Non-pigmented ciliary epithelial cell (primary cell): ENCODE measurements around the gene SPINK5.
"Not testable (repeated sequence)": the region's sequence is repeated elsewhere in the genome, so short reads cannot be mapped to it uniquely, and the experiment has no call there.

Experiments
- DNase-seq: peaks from one replicate; pipeline ENCODE4 v3.0.0-alpha.2; 2010; ENCODE audit warnings: low read depth

The SPINK5 gene, protein sequence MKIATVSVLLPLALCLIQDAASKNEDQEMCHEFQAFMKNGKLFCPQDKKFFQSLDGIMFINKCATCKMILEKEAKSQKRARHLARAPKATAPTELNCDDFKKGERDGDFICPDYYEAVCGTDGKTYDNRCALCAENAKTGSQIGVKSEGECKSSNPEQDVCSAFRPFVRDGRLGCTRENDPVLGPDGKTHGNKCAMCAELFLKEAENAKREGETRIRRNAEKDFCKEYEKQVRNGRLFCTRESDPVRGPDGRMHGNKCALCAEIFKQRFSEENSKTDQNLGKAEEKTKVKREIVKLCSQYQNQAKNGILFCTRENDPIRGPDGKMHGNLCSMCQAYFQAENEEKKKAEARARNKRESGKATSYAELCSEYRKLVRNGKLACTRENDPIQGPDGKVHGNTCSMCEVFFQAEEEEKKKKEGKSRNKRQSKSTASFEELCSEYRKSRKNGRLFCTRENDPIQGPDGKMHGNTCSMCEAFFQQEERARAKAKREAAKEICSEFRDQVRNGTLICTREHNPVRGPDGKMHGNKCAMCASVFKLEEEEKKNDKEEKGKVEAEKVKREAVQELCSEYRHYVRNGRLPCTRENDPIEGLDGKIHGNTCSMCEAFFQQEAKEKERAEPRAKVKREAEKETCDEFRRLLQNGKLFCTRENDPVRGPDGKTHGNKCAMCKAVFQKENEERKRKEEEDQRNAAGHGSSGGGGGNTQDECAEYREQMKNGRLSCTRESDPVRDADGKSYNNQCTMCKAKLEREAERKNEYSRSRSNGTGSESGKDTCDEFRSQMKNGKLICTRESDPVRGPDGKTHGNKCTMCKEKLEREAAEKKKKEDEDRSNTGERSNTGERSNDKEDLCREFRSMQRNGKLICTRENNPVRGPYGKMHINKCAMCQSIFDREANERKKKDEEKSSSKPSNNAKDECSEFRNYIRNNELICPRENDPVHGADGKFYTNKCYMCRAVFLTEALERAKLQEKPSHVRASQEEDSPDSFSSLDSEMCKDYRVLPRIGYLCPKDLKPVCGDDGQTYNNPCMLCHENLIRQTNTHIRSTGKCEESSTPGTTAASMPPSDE

DNA sequence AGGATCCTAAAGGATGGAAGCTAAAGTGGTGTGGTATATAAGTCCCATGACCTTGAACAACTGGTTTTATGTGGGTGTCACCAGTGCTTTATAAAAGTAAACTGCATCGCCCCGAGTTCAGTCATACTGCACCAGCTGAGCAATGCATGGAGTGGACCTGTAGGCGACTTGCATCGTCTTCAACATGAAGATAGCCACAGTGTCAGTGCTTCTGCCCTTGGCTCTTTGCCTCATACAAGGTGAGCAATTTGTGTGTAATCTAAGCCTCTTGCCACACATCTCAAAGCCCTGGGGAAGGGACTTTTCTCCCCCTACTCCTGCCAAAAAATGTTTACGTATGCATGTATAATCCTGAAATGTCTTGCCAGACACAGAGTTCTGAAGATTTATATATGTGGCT lies at the start of gene SPINK5:
TSS of gene SPINK5 (plus strand) at position 120 of the 400 bp plus-strand sequence. CDS start at position 185, 65 bp downstream.
- DNase-seq, result no peak

DNA sequence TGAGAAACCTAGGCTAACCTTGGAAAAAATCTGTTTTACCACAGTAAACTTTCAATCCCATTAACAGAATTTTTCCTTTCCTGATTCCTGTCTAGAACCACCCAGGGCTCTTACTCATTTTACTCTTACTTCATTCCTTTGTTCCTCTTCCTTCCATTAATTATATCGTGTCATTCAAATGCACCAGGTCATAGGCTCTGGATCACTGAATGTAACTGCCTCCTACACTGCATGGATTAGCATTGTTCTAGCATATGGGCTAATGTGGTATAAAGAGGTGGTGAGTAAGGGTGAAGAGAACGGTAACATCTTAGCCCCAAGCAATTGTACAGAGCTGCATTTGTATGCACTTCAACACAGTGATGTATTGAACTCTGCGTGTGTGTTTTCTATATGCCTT lies 49.5 kb upstream of the SPINK5 start:
- no peak for DNase-seq

DNA sequence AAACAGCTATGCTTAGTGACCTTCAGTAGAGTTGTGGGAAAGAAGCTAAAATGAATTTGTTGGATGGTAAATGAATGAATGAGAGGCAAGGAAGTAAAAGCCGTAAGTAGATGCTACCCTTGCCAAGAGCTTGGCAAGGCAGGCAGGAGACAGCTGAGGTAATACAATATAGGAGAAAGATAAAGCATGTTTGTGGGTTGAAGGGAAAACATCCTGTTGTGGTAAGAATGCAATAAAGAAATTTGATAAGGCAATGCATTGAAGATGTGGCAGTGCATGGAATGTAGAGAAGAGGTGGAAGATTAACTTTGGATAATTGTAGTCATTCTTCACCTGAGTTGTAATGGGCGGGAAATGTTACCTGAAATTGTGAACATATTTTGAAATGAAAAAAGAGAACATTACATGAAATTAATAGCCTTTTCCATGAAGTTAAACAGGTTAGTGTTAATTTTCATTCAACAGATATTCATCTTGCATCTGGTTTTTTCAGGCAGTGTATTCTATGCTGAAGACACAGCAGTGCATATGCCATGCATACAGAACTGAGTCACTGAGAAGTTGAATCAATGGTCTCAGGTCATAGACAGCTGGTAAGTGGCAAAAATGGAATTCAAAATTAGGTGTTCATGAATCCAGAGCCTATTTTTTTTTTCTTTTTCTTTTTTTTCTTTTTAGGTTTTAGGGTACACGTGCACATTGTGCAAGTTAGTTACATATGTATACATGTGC lies 43.4 kb upstream of the SPINK5 start:
- no peak for DNase-seq

DNA sequence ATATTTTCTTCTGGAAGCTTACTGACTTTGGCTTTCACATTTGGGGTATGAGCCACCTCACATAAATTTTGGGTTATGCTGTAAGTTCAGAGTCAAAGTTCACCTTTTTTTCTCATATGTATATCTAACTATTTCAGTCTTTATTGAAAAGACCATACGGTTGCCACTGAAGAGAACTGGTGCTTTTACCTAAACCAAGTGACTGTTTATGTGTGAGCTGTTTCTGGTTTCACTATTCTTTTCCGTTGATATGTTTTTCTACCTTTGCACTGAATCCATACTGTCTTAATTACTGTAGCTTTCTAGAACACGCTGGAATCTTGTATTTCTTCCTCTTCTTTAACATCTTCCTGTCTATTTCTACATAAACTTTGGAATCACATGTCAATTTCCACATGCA lies 36.3 kb upstream of the SPINK5 start:
- DNase-seq, result no peak

DNA sequence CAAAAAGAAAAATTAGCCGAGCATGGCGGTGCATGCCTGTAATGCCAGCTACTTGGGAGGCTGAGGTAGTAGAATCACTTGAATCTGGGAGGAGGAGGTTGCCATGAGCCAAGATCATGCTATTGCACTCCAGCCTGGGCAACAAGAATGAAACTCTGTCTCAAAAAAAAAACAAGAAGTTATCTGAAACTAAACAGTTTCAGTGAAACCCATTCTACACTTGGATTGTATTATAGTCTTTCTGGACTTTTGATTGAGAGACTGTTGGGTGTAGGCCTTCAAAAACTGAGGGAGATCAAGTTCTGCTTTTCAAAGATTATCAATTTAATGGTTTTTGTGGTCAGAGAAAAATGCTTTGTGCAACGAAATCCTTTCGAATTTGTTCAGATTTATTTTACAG lies 34.6 kb upstream of the SPINK5 start:
- no peak for DNase-seq

DNA sequence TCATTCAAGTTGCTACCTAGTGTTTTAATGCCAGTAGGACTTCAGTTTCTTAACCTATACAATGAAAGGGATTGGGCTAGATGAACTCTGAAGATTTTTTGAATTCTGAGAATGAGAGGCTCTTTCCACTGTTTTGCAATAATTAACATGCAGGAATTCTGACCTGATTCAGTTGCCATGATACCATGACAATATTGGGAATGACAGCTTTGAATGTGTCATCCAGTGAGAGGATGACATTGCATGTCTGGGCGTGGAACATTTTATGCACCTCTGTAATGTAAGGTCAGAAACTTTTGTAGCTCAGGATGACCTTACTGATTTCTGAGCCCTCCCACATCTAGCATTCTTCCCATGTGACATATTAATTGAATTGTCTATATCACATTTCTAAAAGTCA lies 30.6 kb upstream of the SPINK5 start:
- no peak for DNase-seq

DNA sequence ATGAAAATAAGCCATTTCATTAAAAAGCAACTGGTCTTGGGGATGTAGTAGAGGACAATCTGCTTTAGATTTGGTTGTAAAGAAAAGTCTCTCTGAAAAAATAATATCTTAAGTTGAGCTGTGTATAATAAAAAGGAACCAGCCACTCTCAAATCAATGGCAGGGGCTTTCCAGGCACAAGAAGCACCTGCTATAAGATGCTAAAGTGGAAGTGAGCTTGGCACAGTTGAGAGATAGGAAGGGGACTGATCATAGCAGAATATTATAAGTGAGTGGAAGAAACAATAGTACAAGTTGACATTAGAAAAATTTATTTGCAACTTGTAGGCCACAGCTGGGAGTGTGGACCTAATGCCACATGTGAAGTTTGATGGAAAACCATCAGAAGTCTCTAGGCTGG lies 28.1 kb upstream of the SPINK5 start:
- no peak for DNase-seq

DNA sequence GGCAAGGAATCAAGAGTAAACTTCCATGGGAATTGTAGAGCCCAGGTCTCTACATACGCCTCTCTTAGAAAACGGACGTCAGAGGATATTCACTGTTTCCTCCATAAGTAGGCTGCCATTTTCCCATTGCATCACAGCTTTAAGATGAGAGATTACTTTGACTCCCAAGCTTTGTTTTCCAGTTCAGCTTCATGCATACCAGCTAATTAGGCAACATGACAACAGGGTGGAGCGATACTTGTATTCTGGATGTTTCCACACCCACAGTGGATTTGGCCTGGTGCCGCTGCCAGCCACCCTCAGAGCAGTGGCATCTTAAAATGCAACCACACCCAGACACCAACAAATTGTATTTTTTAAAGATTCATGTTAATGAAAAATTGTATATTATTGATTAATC lies 20.9 kb upstream of the SPINK5 start:
- no peak for DNase-seq

DNA sequence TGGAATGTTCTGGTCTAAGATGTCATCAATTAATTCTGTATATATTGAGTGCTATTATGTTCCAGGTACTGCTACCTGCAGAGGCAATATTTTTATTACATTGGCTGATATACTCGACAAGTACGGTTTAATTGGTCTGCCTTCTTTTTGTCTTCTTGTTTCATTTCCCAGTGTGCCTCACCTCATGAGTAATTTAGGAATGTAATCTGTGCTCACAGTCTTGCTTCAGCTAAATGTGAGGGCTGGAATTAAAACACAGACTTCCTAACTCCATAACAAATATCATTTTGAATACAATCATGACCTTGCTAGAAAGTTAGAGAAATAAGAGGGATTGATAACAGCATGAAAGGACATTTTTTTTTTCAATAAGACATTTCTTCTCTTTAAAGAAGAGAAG lies 20.1 kb upstream of the SPINK5 start:
- DNase-seq, result no peak

DNA sequence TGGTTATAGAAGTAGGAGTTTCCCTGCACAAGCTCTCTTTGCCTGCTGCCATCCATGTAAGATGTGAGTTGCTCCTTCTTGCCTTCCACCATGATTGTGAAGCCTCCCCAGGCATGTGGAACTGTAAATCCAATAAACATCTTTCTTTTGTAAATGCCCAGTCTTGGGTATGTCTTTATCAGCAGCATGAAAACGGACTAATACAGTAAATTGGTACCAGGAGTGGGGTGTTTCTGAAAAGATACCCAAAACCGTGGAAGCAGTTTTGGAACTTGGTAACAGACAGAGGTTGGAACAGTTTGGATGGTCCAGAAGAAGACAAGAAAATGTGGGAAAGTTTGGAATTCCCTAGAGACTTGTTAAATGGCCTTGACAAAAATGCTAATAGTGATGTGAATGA lies 8.6 kb upstream of the SPINK5 start:
- DNase-seq, result not testable (repeated sequence)

DNA sequence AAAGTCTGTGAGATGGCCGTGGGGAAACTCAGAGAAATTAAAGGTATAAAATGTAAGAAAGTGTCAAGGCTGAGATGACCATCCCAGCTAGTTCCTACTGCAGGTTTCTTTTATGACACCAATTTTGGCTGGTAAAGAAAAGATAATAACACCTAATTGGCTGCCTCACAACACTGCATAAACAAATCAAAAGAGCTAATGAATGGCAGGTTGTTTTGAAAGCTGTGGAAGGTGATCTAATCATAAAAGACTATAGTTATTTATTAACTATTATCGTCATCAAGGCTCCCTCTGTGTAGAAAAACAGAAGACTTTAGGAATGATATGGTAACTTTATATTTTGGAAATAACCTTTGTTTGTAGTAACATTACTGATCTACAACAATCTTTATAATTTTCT lies 3.5 kb upstream of the SPINK5 start:
- no peak for DNase-seq

DNA sequence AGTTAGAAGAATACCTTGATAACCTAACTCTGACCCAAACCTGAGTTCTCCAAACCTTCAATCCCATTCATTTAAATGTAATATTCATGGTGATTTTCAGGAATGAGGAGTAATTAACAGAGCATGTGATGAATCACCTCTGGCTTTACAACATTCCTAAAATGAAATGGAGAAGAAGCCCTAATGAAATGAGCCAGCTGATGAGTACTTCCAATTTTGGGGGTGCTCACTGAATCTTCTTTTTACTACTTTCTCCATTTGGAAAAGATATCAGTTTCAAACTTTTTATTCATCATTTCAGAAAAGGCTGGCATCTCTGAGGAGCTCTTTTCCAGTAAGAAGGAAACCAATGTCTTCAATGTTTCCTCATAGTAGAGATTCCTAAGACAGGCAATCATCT lies 2.9 kb upstream of the SPINK5 start:
- DNase-seq, result no peak

DNA sequence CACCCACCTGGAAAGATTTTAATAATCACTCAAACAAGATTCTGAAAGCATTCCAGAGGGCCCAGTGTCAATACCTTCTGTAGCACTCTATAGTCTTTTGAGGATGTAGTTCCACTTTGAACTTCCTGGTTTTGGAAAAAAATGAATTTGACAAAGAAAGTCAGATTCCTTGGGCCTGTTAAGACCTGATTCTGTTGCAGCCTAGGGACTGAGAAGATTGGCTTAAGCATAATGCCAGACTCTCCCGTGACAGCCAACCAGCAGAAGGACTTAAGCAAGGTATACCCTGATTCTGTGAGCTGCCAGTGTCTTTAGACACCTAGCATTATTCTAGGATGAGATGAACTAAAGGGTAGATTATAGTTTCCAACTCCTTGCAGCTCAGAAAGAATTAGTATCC lies 6.8 kb downstream of the SPINK5 start:
- DNase-seq, result no peak

DNA sequence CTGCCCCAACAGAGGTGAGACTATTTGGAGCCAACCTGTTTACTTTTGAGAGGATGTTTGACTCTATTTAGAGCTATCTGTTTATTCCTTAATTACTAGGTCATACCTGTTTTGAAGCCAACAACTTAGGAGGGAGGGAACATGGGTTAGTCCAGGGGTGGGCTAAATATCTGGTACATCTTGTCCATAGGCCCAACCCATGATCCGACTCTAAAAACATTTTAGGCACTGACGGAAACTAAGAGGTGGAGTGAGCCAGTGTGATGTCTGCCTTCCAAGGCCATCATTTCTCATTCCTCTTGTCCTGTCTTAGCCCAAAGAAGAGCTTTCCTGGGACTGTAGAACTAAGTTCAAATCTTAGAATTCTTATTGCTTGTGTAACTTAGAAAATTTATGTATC lies 8.4 kb downstream of the SPINK5 start:
- no peak for DNase-seq

DNA sequence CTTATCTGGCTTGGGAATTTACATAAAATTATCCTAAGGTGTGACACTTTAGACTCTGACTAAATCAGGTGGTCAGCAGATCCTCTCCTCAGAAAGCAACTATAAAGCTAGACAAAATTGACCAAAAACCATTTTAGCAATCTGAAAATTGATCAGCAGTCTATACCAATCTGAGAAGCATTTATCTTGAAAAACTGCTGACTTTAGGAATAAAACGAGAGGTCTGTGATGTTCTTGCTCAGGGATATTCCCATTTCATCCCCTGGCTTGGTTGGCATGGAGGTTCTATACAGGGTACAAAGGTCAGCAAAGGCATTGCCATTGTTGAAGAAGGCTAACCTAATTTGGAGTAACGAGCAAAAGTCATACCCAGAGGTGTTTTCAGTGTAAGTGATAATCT lies 11.7 kb downstream of the SPINK5 start:
- no peak for DNase-seq

DNA sequence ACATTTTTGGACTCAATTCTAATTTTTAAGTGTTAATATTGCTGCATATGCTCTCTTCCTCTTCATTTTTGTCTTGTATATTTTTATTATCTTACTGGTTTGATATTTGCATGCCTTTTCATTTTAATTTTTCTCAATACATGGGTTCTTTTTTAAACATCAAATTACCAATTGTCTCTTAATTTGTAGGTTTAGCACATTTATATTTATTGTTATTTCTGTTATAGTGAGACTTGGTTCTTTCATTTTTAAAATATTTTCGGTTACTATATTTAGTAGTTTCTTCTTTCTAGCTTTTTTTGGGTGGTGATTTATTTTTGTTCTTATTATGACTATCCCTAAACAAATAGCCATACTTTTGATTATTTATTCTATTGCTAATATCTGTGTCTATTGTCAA lies 19.4 kb downstream of the SPINK5 start:
- no peak for DNase-seq

DNA sequence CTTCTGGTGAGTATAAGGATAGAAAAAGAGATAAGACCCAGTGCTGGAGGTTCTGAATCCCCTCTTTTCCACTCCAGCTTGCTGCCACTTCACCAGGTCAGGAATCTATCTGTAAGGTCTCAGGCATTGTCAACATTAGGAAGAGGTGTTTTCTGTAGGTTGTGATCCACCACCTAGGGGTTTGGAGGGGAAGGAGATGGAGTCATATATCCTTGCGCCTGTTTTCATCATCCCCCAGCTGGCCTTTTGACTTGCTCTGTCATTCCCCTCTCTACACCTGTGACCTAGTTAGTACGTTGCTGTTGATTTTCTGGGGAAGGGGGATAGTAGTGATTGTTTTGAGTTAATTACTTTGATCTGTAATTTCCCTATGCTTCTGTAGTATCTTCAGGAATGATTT lies 20.5 kb downstream of the SPINK5 start:
- DNase-seq, result no peak

DNA sequence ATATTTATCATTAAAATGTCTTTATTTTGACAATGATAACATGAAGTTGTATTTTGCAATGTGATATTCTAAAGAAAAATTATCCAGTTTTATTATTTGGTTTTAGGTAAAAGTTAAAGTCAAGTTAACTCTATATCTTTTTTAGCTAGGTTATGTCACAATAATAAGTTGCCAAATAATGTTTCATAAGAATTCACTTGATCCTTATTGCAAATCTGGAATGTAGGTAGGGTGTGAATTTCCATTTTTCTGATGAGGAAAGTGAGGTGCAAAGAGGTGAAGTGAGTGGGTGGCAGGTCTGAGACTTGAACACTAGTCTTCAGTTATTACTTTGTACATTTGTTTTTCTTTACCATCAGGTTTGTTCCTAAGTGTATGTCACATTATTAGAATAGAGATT lies 21.5 kb downstream of the SPINK5 start:
- no peak for DNase-seq

DNA sequence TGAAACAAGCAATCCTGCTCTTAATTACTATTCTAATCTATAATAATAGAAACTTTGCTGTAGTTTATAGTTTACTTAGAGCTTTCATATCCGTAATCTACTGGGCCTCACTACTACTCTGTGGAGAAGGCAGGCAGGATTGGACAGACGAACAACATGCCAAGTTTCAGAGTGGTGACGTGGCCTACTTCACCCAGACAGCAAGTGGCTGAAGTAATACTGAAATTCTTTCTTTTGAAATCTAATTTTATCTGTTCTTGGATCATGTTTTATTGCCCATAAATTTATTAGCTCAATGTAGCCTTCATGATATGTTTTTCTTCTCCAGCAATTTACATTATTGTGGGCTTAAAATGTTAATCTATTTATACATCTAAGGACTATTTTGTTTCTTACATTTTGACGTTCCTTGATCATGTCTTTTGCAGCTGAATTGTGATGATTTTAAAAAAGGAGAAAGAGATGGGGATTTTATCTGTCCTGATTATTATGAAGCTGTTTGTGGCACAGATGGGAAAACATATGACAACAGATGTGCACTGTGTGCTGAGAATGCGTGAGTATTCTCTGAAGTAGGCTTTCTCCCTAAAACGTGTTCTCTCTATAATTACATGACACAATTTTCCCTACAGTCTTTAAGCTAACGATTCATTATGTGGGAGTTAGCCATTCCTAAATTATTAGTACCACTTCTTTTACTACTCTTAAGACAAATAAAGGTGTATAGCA lies 22.4 kb downstream of the SPINK5 start:
- DNase-seq, result no peak

DNA sequence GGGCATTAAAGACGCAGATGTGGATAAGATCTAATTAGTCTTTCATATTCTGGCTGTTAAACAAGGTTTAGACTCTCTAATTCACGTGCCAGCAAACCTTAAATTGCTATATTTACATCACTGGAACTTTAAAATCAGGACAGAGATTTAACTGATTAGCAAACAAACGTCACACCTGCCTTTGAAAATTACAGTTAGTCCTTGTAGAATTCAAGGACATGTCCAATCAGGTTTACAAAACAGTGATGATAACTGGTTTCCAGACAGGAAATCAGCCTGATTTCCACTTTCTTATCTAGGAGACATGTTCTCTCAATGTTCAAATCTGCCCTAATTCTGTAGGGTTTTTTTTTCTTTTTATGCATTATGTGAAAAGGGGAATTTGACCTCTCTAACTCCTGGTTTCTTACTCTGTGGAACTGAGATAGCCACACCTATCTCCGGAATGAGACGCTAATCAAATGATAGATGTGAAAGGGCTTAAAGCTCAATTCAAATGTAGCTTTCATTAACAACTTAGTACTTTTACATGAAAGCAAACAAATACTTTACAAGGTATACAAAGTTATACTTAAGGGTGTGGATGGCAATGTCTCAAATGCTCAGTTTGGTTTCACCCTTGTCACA lies 26.5 kb downstream of the SPINK5 start:
- no peak for DNase-seq

DNA sequence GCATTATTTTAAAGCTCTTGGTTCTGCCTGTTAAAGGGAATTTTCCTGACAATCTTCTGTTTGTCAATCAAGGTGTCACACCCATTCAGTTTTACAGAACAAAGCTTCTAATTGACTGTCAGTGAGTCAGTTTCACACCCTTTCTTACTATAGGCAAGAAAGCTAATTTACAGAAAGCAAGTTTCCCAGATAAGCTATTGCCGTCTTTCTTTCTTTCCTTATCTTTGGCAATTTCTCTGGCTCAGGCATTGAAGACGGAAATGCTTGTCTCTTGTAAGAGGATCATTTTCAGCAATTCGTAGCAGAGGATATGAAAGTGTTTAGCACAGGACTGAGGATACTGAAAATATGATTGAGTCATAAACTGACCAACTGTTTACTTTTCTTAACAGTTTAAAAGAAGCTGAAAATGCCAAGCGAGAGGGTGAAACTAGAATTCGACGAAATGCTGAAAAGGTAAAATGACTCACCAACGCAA lies 27.0 kb downstream of the SPINK5 start:
- DNase-seq, result no peak
